ENCODE results near the gene OR52A5. TPM values are rescaled to one million over a fixed set of nuclear protein-coding genes. Genes with fewer than 3 reads are reported as not detected.

OR52A5 gene
- polyA plus RNA-seq, 1 of the 3 experiments (the other 2 are of a cell fraction) = not detected

- H3F3A ChIP-seq (replicated peaks; ENCODE audit: insufficient read depth) = no peaks in the 10 kb centered on the region
- CTCF ChIA-PET = interaction anchor here (1.0 kb wide), 1 partner anchor 262 kb away, joined by 3 read pairs; no protein-coding TSS in a partner anchor
- WGBS (ENCODE audit: low lambda C conversion rate) = 8% methylated on average over 1 of the region's 1 CpG
Observed at GRCh38 chr11:5118893-5119292, 19.3 kb downstream of the OR52A5 start.

More at GRCh38 chr11:5118893-5119292, 19.3 kb downstream of the OR52A5 start:
- Histone ChIP-seq H3K27me3 (ENCODE audit: insufficient read depth) (0 out of 2 replicates have a peak, but pooled peaks cover 4% of the 10 kb centered on the region), H3K9me3 (no peaks in the 10 kb centered on the region), H2AFZ (ENCODE audit: low read depth) (no peak overlapping the region), H3K9ac (no peak overlapping the region), H3K9me2 (no peaks in the 10 kb centered on the region), H4K20me1 (ENCODE audit: insufficient read depth) (no peaks in the 10 kb centered on the region), H3K27ac (ENCODE audit: low read depth in 2 of 2, low read length in 1 of 2) (no peak overlapping the region), H3K36me3 (replicated peaks in 1 of 2; ENCODE audit: control insufficient read depth in 1 of 2, insufficient read depth in 2 of 2, low read length in 1 of 2) (no peaks in the 10 kb centered on the region), H3K4me3 (ENCODE audit: low read depth in 2 of 2, low read length in 1 of 2) (no peak overlapping the region), H3K79me2 (ENCODE audit: insufficient read depth) (no peaks in the 10 kb centered on the region), H3K4me1 (ENCODE audit: control insufficient read depth in 1 of 2, insufficient read depth in 2 of 2, low read depth in 1 of 2, low read length in 1 of 2) (no peaks in the 10 kb centered on the region), H3K4me2 (no peak overlapping the region)
- TF ChIP-seq FOXJ3 (CRISPR knock-in tag; IDR thresholded peaks at IDR 0.05) = no peak
- no peak for TF ChIP-seq RXRA (IDR thresholded peaks at IDR 0.05; ENCODE audit: borderline replicate concordance, low read depth)
- no peak for TF ChIP-seq FOSL2 (IDR thresholded peaks at IDR 0.05; ENCODE audit: borderline replicate concordance, low read depth)
- TF ChIP-seq RCOR1 (IDR thresholded peaks at IDR 0.05; ENCODE audit: low read length) = no peak
- TF ChIP-seq, protein P1, sequence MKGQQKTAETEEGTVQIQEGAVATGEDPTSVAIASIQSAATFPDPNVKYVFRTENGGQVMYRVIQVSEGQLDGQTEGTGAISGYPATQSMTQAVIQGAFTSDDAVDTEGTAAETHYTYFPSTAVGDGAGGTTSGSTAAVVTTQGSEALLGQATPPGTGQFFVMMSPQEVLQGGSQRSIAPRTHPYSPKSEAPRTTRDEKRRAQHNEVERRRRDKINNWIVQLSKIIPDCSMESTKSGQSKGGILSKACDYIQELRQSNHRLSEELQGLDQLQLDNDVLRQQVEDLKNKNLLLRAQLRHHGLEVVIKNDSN (IDR thresholded peaks at IDR 0.05; ENCODE audit: borderline replicate concordance, low read depth) = no peak
- TF ChIP-seq MEF2A (IDR thresholded peaks at IDR 0.05; ENCODE audit: borderline replicate concordance, low read depth) = no peak
- no peak for TF ChIP-seq MXI1 (IDR thresholded peaks at IDR 0.05; ENCODE audit: low read depth, low read length)
- TF ChIP-seq RAD21 (IDR thresholded peaks at IDR 0.05; ENCODE audit: low read length) = no peak
- TF ChIP-seq SMC3 (IDR thresholded peaks at IDR 0.05; ENCODE audit: low read depth, low read length) = no peak
- no peak for TF ChIP-seq RFX5 (IDR thresholded peaks at IDR 0.05; ENCODE audit: low read length)
- no peak for TF ChIP-seq FOXM1 (IDR thresholded peaks at IDR 0.05; ENCODE audit: low read depth)
- TF ChIP-seq EZH2phosphoT487 (IDR thresholded peaks at IDR 0.05; ENCODE audit: borderline replicate concordance, low read depth) = no peak
- TF ChIP-seq CHD2 (IDR thresholded peaks at IDR 0.05; ENCODE audit: low read length, partially characterized antibody) = no peak
- no peak for TF ChIP-seq GATA2 (CRISPR knock-in tag; IDR thresholded peaks at IDR 0.05)
- no peak for TF ChIP-seq REST (IDR thresholded peaks at IDR 0.05; ENCODE audit: low read depth, low read length)
- no peak for TF ChIP-seq YY1 (IDR thresholded peaks at IDR 0.05; ENCODE audit: low read depth)
- TF ChIP-seq ZBTB33 (IDR thresholded peaks at IDR 0.05; ENCODE audit: borderline replicate concordance, low read depth) = no peak
- no peak for TF ChIP-seq ELF1 (IDR thresholded peaks at IDR 0.05)
- no peak for TF ChIP-seq GABPA (IDR thresholded peaks at IDR 0.05; ENCODE audit: low read depth)
- POLR2A ChIA-PET = no interaction called here
- no peak for DNase-seq

Data from SK-N-SH (cell line).